HepG2 (cell line): ENCODE measurements around the gene TTBK1. TPM values are rescaled to one million over a fixed set of nuclear protein-coding genes. Genes with fewer than 3 reads are reported as not detected.
A peak's percentile ranks its signal among the peaks of the same experiment; 100 is the strongest.

ENCODE experiments used
- ARNTL ChIP-seq: sonication (generic); formaldehyde crosslinking; IDR thresholded peaks from 2 replicates; pipeline ENCODE4 v1.4.0; 2020; ENCODE audit warnings: mild to moderate bottlenecking, missing genetic modification reagents
- CHD4 ChIP-seq: fragments of 200-600 bp; sonication (generic); IDR thresholded peaks from 2 replicates; pipeline ENCODE4 v1.7.0; 2017; ENCODE audit warnings: mild to moderate bottlenecking, low read length, borderline replicate concordance
- CSRNP2 ChIP-seq: sonication (generic); formaldehyde crosslinking; conservative IDR thresholded peaks from 2 replicates; pipeline ENCODE4 v1.8.0; 2022; ENCODE audit warnings: low read depth, missing genetic modification reagents
- JUN ChIP-seq: sonication (generic); formaldehyde crosslinking; IDR thresholded peaks from 2 replicates; pipeline ENCODE4 v1.4.0; 2020; ENCODE audit warnings: mild to moderate bottlenecking, missing genetic modification reagents
- LBX2 ChIP-seq: sonication (generic); formaldehyde crosslinking; IDR thresholded peaks from 2 replicates; pipeline ENCODE4 v1.5.0; 2020; ENCODE audit warnings: missing genetic modification reagents, mild to moderate bottlenecking, borderline replicate concordance
- MYNN ChIP-seq: sonication (generic); formaldehyde crosslinking; IDR thresholded peaks from 2 replicates; pipeline ENCODE4 v1.4.0; 2020; ENCODE audit warnings: mild to moderate bottlenecking, low read depth, missing genetic modification reagents
- NFE2 ChIP-seq: sonication (generic); formaldehyde crosslinking; IDR thresholded peaks from 2 replicates; pipeline ENCODE4 v1.4.0; 2020; ENCODE audit warnings: missing genetic modification reagents
- RBM22 ChIP-seq: fragments of 200-400 bp; formaldehyde crosslinking; optimal IDR thresholded peaks from 2 replicates; pipeline ENCODE3; 2017; ENCODE audit warnings: mild to moderate bottlenecking, low read length, moderate library complexity
- STAG1 ChIP-seq: sonication (generic); formaldehyde crosslinking; IDR thresholded peaks from 2 replicates; pipeline ENCODE4 v1.4.0; 2020; ENCODE audit warnings: missing genetic modification reagents
- TCF12 ChIP-seq, 2 experiments: fragments of 450-650 bp in 1 of 2; sonication (generic) in 1 of 2; formaldehyde crosslinking in 1 of 2; IDR thresholded peaks; 2 replicates each; pipeline versions ENCODE4 v1.6.1 to v1.8.0; 2017 to 2022; ENCODE audit warnings: antibody characterized with exemption in 1 of 2, mild to moderate bottlenecking in 1 of 2, missing genetic modification reagents in 1 of 2, moderate library complexity in 1 of 2
- ZNF362 ChIP-seq: sonication (generic); formaldehyde crosslinking; IDR thresholded peaks from 2 replicates; pipeline ENCODE4 v1.4.0; 2020; ENCODE audit warnings: missing genetic modification reagents, mild to moderate bottlenecking, borderline replicate concordance
- ZNF547 ChIP-seq: sonication (generic); formaldehyde crosslinking; IDR thresholded peaks from 2 replicates; pipeline ENCODE4 v1.5.1; 2020; ENCODE audit warnings: mild to moderate bottlenecking, missing genetic modification reagents
- ZNF629 ChIP-seq: sonication (generic); formaldehyde crosslinking; conservative IDR thresholded peaks from 2 replicates; pipeline ENCODE4 v1.5.0; 2020; ENCODE audit warnings: missing genetic modification reagents
- ZNF646 ChIP-seq: sonication (generic); formaldehyde crosslinking; IDR thresholded peaks from 2 replicates; pipeline ENCODE4 v1.9.0; 2021; ENCODE audit warnings: mild to moderate bottlenecking, missing genetic modification reagents
- ZNF674 ChIP-seq: sonication (generic); formaldehyde crosslinking; IDR thresholded peaks from 2 replicates; pipeline ENCODE4 v1.5.0; 2020; ENCODE audit warnings: low read depth, mild to moderate bottlenecking, missing genetic modification reagents
- ZNF788 ChIP-seq: sonication (generic); formaldehyde crosslinking; IDR thresholded peaks from 2 replicates; pipeline ENCODE4 v1.5.0; 2020; ENCODE audit warnings: mild to moderate bottlenecking, missing genetic modification reagents, borderline replicate concordance
- polyA plus RNA-seq, 8 experiments: library from polyadenylated mRNA; depleted of rRNA in 3 of 8; stranded (reverse) in 7 of 8; unstranded in 1 of 8; fragments of >200 nt; fragmentation: Illumina TruSeq in 4 of 8; extraction: Trizol in 4 of 8; gene quantifications; 2 replicates each; pipeline versions ENCODE4 v1.2.1 to v1.2.3, GENCODE V29; 2011 to 2016; ENCODE audit warnings: low read depth in 4 of 8, missing spikeins in 1 of 8, mixed read lengths in 1 of 8; ENCODE audit not compliant: insufficient read depth in 1 of 8
- total RNA-seq, 5 experiments: library from RNA; depleted of rRNA; stranded (reverse); fragments of >200 nt; fragmentation: Illumina TruSeq; extraction: Trizol; gene quantifications; 2 replicates each; pipeline ENCODE4 v1.2.3, GENCODE V29; 2016; ENCODE audit warnings: low read depth in 1 of 5

The TTBK1 gene
- total and polyA plus RNA-seq, 2 of the 13 experiments (the other 11 are each of a cell fraction or from before 2014, with no cell fraction given) = 0.24 to 0.33 TPM

GRCh38 chr6:43267619-43268354 lies 24.5 kb downstream of the TTBK1 start (continued):
- TF ChIP-seq ZNF788 (CRISPR knock-in tag) (peak; percentile 100), STAG1 (CRISPR knock-in tag) (peak; percentile 65), ZNF547 (peak; percentile 99), ARNTL (peak; percentile 100), ZNF674 (CRISPR knock-in tag) (peak; percentile 88; the same call in 1 of the 2 replicates), NFE2 (CRISPR knock-in tag) (no peak), ZNF629 (CRISPR knock-in tag) (peak; percentile 86), MYNN (no peak), CHD4 (no peak), ZNF362 (peak; percentile 92), JUN (peak; percentile 92), RBM22 (no peak), LBX2 (CRISPR knock-in tag) (no peak; the same call in 1 of the 2 replicates), CSRNP2 (CRISPR knock-in tag) (peak; percentile 83; the same call in 1 of the 2 replicates), ZNF646 (CRISPR knock-in tag) (peak; percentile 92), TCF12 (IDR thresholded peaks at IDR 0.05) (no peak), TCF12 (CRISPR knock-in tag; IDR thresholded peaks at IDR 0.05) (peak; percentile 100)
